Measurements from ENCODE around the gene ITGA8. TPM values are rescaled to one million over a fixed set of nuclear protein-coding genes. Genes with fewer than 3 reads are reported as not detected.

ITGA8 gene
- total and polyA plus RNA-seq, 11 donors = 0.50 to 4.3 (median 1.5) TPM

DNA sequence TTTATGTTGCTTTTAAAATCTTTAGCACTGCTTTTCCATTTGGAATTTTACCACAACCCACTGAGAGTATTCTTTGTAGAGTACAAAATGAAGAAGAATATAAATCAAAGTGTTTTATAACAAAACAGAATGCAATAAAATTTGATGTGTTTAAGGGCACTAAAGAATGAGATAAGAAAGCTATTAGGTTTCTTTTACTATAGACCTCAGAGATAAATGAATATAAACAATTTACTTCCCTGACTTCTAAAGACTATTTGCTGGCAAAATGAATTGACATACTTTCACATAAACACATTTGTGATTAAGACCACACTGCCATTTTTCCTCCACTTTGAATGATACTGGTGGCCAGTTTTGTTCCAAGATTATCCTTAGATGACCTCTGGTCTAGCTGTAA is 124.5 kb downstream of the ITGA8 start:
- H3K9me3 ChIP-seq = peaks cover 0 to 9% (median 0%) of the 10 kb centered on the region in 12 donors
- no peaks in the 10 kb centered on the region for H3K27me3 ChIP-seq
- no peak for TF ChIP-seq POLR2A (IDR thresholded peaks at IDR 0.05)
- TF ChIP-seq, protein P1, sequence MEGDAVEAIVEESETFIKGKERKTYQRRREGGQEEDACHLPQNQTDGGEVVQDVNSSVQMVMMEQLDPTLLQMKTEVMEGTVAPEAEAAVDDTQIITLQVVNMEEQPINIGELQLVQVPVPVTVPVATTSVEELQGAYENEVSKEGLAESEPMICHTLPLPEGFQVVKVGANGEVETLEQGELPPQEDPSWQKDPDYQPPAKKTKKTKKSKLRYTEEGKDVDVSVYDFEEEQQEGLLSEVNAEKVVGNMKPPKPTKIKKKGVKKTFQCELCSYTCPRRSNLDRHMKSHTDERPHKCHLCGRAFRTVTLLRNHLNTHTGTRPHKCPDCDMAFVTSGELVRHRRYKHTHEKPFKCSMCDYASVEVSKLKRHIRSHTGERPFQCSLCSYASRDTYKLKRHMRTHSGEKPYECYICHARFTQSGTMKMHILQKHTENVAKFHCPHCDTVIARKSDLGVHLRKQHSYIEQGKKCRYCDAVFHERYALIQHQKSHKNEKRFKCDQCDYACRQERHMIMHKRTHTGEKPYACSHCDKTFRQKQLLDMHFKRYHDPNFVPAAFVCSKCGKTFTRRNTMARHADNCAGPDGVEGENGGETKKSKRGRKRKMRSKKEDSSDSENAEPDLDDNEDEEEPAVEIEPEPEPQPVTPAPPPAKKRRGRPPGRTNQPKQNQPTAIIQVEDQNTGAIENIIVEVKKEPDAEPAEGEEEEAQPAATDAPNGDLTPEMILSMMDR (IDR thresholded peaks at IDR 0.05) = no peak
- peaks cover 0 to 3% (median 0%) of the 10 kb centered on the region in 12 donors for H3K4me1 ChIP-seq
- ATAC-seq = no peak
- H3K27ac ChIP-seq = no peak overlapping the region
- H3K4me3 ChIP-seq = no peak overlapping the region
- H3K36me3 ChIP-seq = no peaks in the 10 kb centered on the region
- intact Hi-C loops (cut with DNase I) = no loop called here
- no peak for DNase-seq

DNA sequence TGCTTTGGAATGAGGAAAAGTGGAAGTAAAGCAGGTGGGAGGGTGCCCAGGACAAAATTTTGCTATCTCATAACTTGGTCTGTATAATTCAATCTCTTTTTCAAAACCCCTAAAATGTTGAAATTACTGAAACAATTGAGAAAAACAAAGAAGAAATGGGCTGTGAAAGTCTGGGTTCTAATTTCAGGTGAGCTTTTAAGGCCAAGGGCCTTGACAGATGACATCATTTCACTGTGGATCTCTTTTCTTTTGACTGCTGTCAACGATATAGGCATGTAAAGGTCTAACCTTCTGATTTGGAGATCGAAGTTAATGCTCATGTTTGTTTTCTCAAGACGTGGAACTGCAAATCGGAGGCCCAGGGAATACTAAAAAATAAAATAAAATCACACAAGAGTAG is 127.8 kb downstream of the ITGA8 start:
- Histone ChIP-seq H3K9me3 (peaks cover 0 to 9% (median 0%) of the 10 kb centered on the region in 12 donors), H3K27me3 (no peaks in the 10 kb centered on the region), H3K4me3 (no peak overlapping the region), H3K36me3 (no peaks in the 10 kb centered on the region), H3K27ac (no peak overlapping the region), H3K4me1 (no peaks in the 10 kb centered on the region)
- no peak for ATAC-seq
- no peak for DNase-seq
- TF ChIP-seq POLR2A (IDR thresholded peaks at IDR 0.05) = no peak
- TF ChIP-seq, protein P1 (IDR thresholded peaks at IDR 0.05) = no peak
- intact Hi-C loops (cut with DNase I) = no loop called here
- WGBS, 4 donors = 81 to 93% (median 91%) methylated on average over 4 of the region's 4 CpGs

DNA sequence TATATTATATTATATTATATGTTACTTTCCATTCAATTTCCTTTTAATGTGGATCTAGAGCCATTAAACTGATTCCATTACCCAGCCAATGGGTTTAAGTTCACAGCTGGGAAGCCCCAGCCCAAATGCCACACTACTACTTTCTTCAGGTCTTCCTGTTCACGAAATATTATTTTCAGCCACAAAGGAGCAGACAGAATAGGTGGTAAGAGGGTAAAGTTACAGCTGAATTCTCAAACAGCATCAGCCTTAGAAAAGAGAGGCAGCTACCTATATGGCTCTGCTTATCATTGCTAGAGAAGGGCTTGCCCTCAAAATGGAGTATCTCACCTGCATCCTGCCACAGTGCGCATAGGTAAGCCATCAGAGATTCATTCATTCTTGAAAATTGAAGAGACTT is 128.3 kb downstream of the ITGA8 start:
- Histone ChIP-seq H3K27me3 (no peaks in the 10 kb centered on the region), H3K9me3 (peaks cover 0 to 9% (median 0%) of the 10 kb centered on the region in 12 donors), H3K4me3 (no peak overlapping the region), H3K36me3 (no peaks in the 10 kb centered on the region), H3K27ac (no peak overlapping the region), H3K4me1 (no peaks in the 10 kb centered on the region)
- ATAC-seq = no peak
- intact Hi-C loops (cut with DNase I) = no loop called here
- WGBS, 4 donors = 90 to 98% (median 94%) methylated on average over 2 of the region's 2 CpGs
- DNase-seq = no peak
- TF ChIP-seq, protein P1 (IDR thresholded peaks at IDR 0.05) = no peak
- TF ChIP-seq POLR2A (IDR thresholded peaks at IDR 0.05) = no peak

DNA sequence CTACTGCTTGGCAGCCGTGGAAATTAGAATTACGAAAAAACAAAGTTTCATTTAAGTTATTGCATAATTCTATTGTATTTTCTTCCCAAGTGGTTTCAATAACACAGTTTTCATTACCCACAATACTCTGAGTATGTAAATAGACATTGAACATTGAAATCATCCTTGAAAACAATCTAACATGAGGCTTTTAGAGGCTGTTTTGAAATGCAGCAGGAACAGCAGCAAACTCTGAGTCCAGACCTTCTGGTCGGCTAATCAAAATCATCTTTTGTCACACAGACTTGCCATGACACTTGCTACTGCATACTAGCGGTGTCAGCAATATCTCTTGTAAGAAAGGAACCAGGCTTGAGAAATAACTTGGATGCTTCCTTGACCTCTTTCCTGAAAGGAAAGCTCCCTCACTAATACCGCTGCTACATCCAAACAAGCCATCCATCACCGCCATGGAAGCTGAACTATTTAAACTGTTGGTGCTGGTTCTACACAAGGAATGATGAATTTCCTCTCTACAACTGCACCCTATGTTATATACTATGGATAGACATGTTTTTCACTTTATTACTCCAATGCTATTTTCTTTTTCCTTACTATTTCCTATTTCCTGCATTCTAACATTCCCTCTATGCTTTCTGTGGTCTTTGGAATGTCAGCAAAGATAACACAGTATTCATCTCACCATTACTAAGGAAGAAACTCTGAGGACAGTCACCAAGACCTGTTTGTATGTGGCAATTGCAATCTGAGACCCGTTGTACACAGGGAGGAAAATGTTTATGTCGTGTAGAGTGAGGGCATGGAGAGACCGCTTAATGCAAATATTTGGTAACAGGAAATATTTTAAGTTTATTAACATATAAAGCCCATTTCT is 130.8 kb downstream of the ITGA8 start:
- TF ChIP-seq POLR2A (IDR thresholded peaks at IDR 0.05) = no peak
- TF ChIP-seq, protein P1 (IDR thresholded peaks at IDR 0.05) = no peak
- WGBS, 4 donors = 72 to 73% (median 73%) methylated on average over 9 of the region's 9 CpGs
- DNase-seq = no peak
- intact Hi-C loops (cut with DNase I) = loop anchor here (5.0 to 10.0 kb wide), 8 partner anchors 38 to 236 kb away; partner anchors contain the start of gene ITGA8 (in 7 of the 10)
- Histone ChIP-seq H3K4me1 (peaks cover 0 to 8% (median 0%) of the 10 kb centered on the region in 12 donors), H3K36me3 (no peaks in the 10 kb centered on the region), H3K27me3 (no peaks in the 10 kb centered on the region), H3K27ac (no peak overlapping the region), H3K9me3 (peaks cover 0 to 9% (median 0%) of the 10 kb centered on the region in 12 donors), H3K4me3 (no peak overlapping the region)
- no peak for ATAC-seq

All from heart left ventricle (tissue), 16 donors.